ENCODE measurements around the gene RGS7BP. TPM values are rescaled to one million over a fixed set of nuclear protein-coding genes. Genes with fewer than 3 reads are reported as not detected.

Gene RGS7BP
- total RNA-seq, 1 donor from 2014 or later, result 0.07 TPM

GRCh38 chr5:64462391-64462790 is 43.4 kb upstream of the RGS7BP start:
- no peaks in the 10 kb centered on the region for H3K9me3 ChIP-seq (ENCODE audit: insufficient read depth, low read depth, low read length)
- no peak overlapping the region for H3K4me3 ChIP-seq (ENCODE audit: insufficient read depth, low read depth, low read length)
- Mint-ChIP-seq H3K27me3 (ENCODE audit: low read depth, unreplicated experiment) (no peaks in the 10 kb centered on the region), H3K27ac (ENCODE audit: unreplicated experiment) (no peak overlapping the region), H3K4me1 (ENCODE audit: low read depth, unreplicated experiment) (no peaks in the 10 kb centered on the region), H3K9me3 (ENCODE audit: unreplicated experiment) (no peaks in the 10 kb centered on the region), H3K36me3 (ENCODE audit: low read depth, unreplicated experiment) (no peaks in the 10 kb centered on the region), H3K4me3 (ENCODE audit: unreplicated experiment) (no peak overlapping the region)
- H3K27ac ChIP-seq (ENCODE audit: low read depth, low read length), result no peak overlapping the region
- H3K9ac ChIP-seq (ENCODE audit: low read length), result no peak overlapping the region
- no peak overlapping the region for H2AFZ ChIP-seq (ENCODE audit: low read depth, low read length)
- H3K4me1 ChIP-seq (ENCODE audit: insufficient read depth, low read length), result no peaks in the 10 kb centered on the region
- H3K36me3 ChIP-seq (ENCODE audit: insufficient read depth, low read length), result no peaks in the 10 kb centered on the region
- no peak overlapping the region for H3K4me2 ChIP-seq (ENCODE audit: low read length)
- H3K79me2 ChIP-seq (ENCODE audit: insufficient read depth, low read length), result no peaks in the 10 kb centered on the region
- H3K27me3 ChIP-seq (ENCODE audit: insufficient read depth, low read length), result no peaks in the 10 kb centered on the region
- no peak for TF ChIP-seq EZH2 (IDR thresholded peaks at IDR 0.05; ENCODE audit: insufficient read depth, low read length)
- TF ChIP-seq, protein P1, sequence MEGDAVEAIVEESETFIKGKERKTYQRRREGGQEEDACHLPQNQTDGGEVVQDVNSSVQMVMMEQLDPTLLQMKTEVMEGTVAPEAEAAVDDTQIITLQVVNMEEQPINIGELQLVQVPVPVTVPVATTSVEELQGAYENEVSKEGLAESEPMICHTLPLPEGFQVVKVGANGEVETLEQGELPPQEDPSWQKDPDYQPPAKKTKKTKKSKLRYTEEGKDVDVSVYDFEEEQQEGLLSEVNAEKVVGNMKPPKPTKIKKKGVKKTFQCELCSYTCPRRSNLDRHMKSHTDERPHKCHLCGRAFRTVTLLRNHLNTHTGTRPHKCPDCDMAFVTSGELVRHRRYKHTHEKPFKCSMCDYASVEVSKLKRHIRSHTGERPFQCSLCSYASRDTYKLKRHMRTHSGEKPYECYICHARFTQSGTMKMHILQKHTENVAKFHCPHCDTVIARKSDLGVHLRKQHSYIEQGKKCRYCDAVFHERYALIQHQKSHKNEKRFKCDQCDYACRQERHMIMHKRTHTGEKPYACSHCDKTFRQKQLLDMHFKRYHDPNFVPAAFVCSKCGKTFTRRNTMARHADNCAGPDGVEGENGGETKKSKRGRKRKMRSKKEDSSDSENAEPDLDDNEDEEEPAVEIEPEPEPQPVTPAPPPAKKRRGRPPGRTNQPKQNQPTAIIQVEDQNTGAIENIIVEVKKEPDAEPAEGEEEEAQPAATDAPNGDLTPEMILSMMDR (IDR thresholded peaks at IDR 0.05; ENCODE audit: insufficient read depth, low read depth, low read length), result no peak
- DNase-seq (ENCODE audit: low read depth) (no peak), FAIRE-seq (no peak)
- no peaks in the 10 kb centered on the region for H4K20me1 ChIP-seq (ENCODE audit: insufficient read depth, low read length)

GRCh38 chr5:64486163-64486562 is 19.7 kb upstream of the RGS7BP start:
- H3K27me3 Mint-ChIP-seq (ENCODE audit: low read depth, unreplicated experiment), result no peaks in the 10 kb centered on the region
- no peak for FAIRE-seq
- no peaks in the 10 kb centered on the region for H3K27me3 ChIP-seq (ENCODE audit: insufficient read depth, low read length)
- no peaks in the 10 kb centered on the region for H3K36me3 ChIP-seq (ENCODE audit: insufficient read depth, low read length)
- H2AFZ ChIP-seq (ENCODE audit: low read depth, low read length), result no peak overlapping the region
- peaks cover 2% of the 10 kb centered on the region for H3K36me3 Mint-ChIP-seq (ENCODE audit: low read depth, unreplicated experiment)
- H3K4me2 ChIP-seq (ENCODE audit: low read length), result no peak overlapping the region
- H3K79me2 ChIP-seq (ENCODE audit: insufficient read depth, low read length), result no peaks in the 10 kb centered on the region
- TF ChIP-seq, protein P1 (IDR thresholded peaks at IDR 0.05; ENCODE audit: insufficient read depth, low read depth, low read length), result no peak
- no peak overlapping the region for H3K4me3 ChIP-seq (ENCODE audit: insufficient read depth, low read depth, low read length)
- H3K27ac ChIP-seq (ENCODE audit: low read depth, low read length), result no peak overlapping the region
- H3K4me1 ChIP-seq (ENCODE audit: insufficient read depth, low read length), result no peaks in the 10 kb centered on the region
- no peak for DNase-seq (ENCODE audit: low read depth)
- peaks cover 4% of the 10 kb centered on the region for H3K9me3 Mint-ChIP-seq (ENCODE audit: unreplicated experiment)
- no peak overlapping the region for H3K27ac Mint-ChIP-seq (ENCODE audit: unreplicated experiment)
- no peak overlapping the region for H3K4me3 Mint-ChIP-seq (ENCODE audit: unreplicated experiment)
- H3K9ac ChIP-seq (ENCODE audit: low read length), result no peak overlapping the region
- no peaks in the 10 kb centered on the region for H4K20me1 ChIP-seq (ENCODE audit: insufficient read depth, low read length)
- no peaks in the 10 kb centered on the region for H3K9me3 ChIP-seq (ENCODE audit: insufficient read depth, low read depth, low read length)
- H3K4me1 Mint-ChIP-seq (ENCODE audit: low read depth, unreplicated experiment), result peaks cover 2% of the 10 kb centered on the region

GRCh38 chr5:64487283-64487682 is 18.5 kb upstream of the RGS7BP start:
- Histone ChIP-seq H3K27me3 (ENCODE audit: insufficient read depth, low read length) (no peaks in the 10 kb centered on the region), H3K4me2 (ENCODE audit: low read length) (no peak overlapping the region), H4K20me1 (ENCODE audit: insufficient read depth, low read length) (no peaks in the 10 kb centered on the region), H3K27ac (ENCODE audit: low read depth, low read length) (no peak overlapping the region), H3K9ac (ENCODE audit: low read length) (no peak overlapping the region), H3K4me3 (ENCODE audit: insufficient read depth, low read depth, low read length) (no peak overlapping the region), H2AFZ (ENCODE audit: low read depth, low read length) (no peak overlapping the region), H3K79me2 (ENCODE audit: insufficient read depth, low read length) (no peaks in the 10 kb centered on the region), H3K4me1 (ENCODE audit: insufficient read depth, low read length) (no peaks in the 10 kb centered on the region), H3K9me3 (ENCODE audit: insufficient read depth, low read depth, low read length) (no peaks in the 10 kb centered on the region), H3K36me3 (ENCODE audit: insufficient read depth, low read length) (no peaks in the 10 kb centered on the region)
- Mint-ChIP-seq H3K4me3 (ENCODE audit: unreplicated experiment) (no peak overlapping the region), H3K9me3 (ENCODE audit: unreplicated experiment) (no peaks in the 10 kb centered on the region), H3K36me3 (ENCODE audit: low read depth, unreplicated experiment) (peaks cover 2% of the 10 kb centered on the region), H3K27me3 (ENCODE audit: low read depth, unreplicated experiment) (no peaks in the 10 kb centered on the region), H3K27ac (ENCODE audit: unreplicated experiment) (no peak overlapping the region), H3K4me1 (ENCODE audit: low read depth, unreplicated experiment) (peaks cover 2% of the 10 kb centered on the region)
- FAIRE-seq (no peak), DNase-seq (ENCODE audit: low read depth) (no peak)
- TF ChIP-seq, protein P1 (IDR thresholded peaks at IDR 0.05; ENCODE audit: insufficient read depth, low read depth, low read length), result no peak
- no peak for TF ChIP-seq EZH2 (IDR thresholded peaks at IDR 0.05; ENCODE audit: insufficient read depth, low read length)
